Raji (cell line): ENCODE data around the gene NELL1.

Source experiments
- POLR2A ChIP-seq: IDR thresholded peaks from 2 replicates; pipeline ENCODE4 v1.6.1; 2011; ENCODE audit warnings: low read depth, low read length, control low read depth; ENCODE audit not compliant: insufficient read depth

Gene NELL1

DNA sequence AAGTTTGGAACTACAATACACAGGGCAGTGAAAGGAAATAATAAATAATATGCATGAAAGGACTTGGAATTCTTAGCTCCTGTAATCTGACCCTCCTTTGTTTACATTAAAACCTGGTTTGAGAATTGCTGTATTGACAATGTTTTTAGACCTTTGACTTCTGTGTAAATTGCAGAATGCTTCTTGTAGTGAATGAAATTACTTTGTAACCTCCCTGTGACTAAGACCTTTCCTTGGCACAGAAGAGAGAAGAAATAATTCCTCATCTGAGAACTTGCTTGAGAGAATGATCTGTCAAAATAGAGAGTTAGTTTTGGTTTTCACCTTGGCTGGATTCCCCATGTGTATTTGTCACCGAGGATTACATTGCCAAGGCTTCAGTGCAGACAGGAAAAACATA lies 883.5 kb downstream of the NELL1 start:
- TF ChIP-seq POLR2A = no peak

DNA sequence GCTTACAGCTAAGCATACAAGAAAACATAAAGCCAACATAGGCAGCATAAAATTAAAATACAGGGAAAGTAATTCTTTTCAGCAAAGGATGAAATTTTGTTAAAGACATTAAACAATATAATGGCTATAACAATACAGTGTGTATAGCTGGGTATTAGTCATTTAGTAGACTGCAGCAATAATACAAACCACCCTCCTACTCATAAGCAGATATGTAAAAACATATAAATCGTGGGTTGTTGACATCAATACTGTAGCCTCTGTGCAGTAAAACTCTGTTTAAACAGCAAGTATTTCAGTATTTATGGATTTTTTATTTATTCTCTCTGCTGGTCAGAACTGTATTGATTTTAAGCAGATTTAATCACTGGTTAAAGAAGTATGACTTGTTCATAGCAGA lies 884.4 kb downstream of the NELL1 start:
- no peak for TF ChIP-seq POLR2A

DNA sequence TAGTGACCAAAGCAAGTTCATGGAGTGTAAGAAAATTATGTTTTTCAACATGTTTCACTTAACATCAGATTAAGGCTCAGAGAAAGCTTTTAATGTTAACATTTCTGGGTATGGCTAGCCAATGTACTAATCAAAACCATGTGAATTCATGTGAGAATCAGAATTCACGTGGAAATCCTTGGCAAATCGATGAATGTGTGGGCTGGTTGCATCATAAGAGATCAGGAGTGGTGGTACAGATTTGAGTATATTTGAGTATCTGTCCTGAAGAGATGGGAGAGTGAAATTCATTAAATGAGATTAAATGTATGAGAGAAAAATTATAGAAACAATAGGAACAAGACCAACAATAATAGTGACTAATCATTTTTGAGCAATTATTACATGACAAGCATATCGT lies 884.9 kb downstream of the NELL1 start:
- TF ChIP-seq POLR2A = no peak

DNA sequence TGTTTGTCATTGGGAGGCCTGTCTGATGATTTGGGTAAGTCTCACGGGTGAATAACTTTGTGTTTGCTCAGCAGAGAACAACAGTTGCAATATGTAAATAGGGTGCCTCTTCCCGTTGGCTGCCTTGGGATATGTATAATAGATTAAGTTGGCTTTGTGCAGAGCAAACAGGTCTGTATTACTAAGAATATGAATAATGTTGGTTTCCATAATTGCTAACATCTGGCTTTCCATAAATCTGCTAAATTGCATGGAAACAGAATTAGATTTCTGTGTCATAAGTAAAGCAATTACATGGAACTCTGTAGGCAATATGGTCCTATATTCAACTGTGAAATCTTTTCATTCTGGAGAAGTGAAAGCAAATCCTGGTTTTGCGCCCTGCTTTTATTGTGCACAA lies 887.5 kb downstream of the NELL1 start:
- no peak for TF ChIP-seq POLR2A

DNA sequence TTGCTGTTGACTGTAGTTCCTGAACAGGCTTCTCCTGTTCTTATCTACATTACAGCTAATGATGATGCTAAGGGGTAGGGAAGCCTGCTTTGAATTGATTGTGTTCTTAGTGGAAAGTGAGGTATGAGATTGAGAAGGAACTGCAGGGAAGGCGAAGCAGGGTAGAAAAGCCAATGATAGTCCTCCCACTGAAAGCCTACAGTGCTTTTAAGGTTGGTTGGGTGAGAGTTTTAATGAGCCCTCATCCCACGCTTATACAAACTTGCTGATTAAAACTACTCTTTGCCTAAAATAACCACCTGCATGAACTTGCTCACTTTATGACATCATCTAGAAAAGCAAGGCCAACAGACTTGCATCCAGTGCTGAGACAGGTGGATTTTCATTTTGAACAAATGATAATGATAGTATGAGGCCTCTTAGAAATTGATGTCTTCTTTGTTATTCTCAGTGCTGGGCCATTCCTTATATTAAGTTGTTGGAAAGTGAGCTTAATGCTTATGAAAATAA lies 891.1 kb downstream of the NELL1 start:
- TF ChIP-seq POLR2A = no peak

DNA sequence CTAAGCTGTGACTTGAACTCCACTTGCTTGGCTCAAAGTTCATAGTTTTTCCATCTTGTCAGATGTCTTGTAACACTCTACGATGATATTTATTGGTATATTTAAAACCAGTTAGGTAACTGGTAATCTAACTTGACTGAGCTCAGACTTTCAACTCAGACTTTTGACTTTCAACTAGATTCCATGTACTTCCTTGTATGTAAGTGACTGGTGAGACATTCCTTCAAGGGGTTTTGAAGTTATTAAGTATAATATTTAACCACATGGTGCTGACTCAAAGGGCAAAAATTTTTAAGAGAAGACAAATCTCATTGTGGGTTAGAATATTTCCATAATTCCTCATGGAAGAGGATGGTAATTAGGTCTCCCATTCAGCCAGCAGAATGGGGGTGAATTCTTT lies 892.2 kb downstream of the NELL1 start:
- TF ChIP-seq POLR2A = no peak

DNA sequence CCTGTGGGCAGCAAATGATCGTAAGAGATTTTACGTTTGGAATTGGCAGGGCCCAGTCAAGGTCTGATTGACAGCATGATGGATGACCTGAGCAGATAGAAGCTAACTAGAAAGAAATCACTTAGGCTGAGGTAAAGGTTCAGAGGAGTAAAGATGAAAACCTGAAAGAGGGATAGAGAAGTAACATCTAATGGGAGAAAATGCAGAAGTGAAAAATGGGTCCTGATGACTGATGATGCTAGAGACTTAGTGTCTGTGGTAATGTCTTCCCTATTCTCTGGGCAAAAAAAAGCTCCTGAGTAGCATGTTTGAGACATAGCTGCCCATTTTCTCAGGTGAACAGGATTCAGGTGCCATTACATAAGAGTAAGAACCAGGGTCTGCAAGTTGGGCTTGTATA lies 894.7 kb downstream of the NELL1 start:
- TF ChIP-seq POLR2A = no peak

DNA sequence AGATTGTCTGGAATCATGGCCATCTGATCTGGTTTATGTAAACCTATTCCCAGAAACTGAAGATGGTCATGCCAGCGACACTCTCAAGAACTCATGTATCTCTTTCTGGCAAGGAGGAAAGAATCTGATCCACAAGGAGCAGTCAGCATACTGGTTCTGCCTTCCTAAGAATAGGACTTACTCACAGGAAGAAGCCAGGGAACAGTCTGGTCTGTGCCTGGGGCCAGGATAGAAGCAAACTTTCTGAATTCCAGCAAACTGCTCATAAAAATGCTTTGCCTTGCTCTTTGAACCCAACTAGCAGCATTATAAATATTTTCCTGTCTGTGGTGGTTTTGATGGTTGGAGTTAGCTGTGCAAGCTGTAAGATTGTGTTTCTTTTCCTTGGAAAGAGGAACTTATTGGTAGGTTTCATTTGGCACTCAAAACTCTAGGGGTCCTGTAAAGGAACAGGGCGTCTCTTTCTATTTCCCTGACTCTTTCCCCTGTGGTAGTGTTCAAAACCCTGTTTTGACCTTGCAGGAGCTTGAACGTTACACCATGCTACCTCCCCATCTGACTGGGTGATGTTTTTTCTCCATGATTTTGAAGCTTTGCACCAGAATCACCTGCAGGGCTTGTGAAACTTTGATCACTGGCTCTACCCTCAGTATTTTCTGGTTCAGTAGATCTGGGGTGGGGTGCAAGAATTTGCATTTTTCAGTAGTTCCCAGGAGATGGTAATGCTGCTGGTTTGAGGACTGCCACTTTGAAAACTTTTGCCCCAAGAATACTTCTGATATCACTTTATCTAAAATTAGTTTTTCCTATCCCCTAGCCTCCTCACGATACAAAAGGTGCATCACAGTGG lies 895.7 kb downstream of the NELL1 start:
- no peak for TF ChIP-seq POLR2A

DNA sequence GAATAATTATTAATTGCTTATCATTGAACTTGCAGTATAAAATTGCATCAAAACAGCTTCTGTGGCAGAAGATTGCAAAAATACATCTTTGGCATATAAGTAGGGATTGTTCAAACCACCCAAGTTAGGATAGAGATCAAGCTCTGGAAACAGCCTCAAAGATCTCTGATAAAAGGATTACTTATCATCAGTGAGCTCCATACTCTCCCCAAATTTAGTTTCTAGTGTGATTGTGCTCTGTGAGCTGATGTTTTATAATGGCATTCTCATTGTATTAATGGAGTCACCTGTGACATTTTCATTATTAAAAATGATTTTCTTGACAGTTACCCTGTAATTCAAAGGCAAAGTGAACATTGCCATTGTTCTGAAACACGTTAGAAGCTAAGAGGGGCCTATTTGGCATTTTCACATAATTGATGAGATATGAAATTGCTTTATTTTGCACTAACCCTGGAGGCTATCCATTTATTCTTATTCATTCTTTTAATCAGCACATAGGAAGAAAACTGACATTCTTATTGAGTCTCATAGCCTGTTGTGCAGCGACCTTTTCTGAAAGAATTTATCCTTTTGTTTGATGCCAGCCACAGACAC lies 897.2 kb downstream of the NELL1 start:
- no peak for TF ChIP-seq POLR2A

DNA sequence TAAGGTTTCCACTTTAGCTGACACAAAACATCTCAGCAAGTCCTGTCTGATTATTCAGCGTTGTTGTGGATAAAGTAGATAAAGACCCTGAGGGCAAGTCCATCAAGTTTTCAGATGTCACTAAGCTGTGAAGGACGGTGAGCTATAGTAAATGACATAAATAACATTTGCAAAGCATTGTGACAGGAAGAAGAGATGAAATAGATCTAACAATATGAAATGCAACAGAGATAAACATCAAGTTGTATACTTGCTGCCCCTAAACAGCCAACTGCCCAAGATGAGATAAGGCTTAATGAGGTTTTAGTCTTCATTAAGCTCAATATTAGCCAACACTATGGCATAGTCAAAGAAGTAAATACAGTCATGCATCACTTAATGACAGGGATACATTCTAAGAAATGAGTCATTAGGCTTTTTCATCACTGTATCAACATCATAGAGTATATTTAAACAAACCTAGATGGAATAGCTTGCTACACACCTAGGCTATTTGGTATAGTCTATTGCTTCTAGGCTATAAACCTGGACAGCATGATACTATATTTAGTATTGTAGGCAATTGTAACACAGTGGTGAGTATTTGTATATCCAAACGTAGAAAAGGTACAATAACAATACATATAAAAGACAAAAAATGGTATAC lies 898.4 kb downstream of the NELL1 start:
- TF ChIP-seq POLR2A = no peak

DNA sequence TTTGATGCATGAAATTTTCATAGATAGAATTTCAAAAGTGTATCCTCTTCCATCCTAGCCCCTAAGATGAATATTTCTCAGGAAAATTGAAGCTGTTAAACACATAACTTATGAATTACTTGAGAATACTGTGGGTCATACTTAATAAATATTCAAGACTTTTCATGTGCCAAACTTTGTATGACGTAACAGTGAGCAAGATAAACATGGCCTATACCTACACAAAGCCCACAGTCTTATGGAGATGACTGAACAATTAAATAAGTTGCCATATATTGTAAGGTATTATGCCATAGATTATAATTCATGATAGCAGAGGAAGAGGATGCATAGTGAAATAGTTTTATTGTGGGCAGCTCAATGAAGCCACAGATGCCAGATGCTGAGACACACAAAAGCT lies 902.8 kb downstream of the NELL1 start:
- TF ChIP-seq POLR2A = no peak

DNA sequence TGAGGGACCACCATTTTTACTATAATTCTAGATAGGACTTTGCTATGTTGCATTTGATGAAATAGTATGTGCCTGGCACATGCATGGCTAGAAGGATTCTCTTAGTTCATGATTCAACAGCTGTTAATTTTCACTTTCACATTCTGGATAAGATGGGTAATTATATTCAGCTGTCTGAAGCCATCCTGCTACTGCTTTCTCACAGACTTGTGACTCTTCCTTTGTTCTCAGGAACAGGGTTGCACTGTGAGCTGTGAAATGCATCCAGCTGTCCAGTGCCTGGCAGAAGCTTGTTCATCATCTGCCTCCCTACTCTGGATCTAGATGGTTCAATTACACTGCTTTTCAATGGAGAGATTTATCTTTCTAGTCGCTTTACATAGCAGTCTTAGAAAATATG lies 913.4 kb downstream of the NELL1 start:
- no peak for TF ChIP-seq POLR2A

DNA sequence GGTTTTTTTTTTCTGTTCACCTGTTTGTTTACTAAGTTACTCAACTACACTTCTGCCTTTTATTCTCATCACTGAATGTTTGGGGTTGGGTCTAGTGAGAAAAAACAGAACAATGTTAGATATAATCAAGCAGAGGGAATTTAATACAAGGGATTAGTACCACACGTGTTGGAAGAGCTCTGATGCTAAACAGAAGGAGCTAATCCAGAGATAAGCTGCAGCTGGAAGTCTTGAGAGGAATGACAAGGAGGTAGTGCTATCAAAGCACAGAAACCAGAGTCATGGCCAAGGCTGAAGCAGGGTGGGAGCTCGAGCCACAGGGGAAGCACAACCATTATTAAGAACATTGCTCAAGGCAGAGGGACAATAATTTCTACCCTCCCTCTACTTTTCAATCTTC lies 919.4 kb downstream of the NELL1 start:
- no peak for TF ChIP-seq POLR2A

DNA sequence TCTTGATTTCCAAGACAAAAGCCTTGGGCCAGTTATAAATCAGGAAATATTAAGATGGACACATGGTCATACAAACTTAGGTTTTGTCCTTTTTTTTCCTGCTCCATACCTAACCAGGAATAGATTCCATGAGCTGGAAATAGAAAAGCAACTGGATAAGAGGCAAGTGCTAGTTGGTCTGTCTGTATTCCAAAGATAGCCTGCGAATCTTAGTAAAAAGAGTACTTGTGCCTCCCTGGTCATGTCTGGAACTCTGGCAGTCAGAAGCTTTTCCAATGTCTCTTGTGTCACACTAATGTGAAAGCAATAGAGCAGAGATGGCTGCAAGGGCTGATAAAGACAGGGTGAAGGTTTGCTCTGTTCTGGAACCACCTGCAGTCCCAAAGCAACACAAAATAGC lies 933.3 kb downstream of the NELL1 start:
- no peak for TF ChIP-seq POLR2A

DNA sequence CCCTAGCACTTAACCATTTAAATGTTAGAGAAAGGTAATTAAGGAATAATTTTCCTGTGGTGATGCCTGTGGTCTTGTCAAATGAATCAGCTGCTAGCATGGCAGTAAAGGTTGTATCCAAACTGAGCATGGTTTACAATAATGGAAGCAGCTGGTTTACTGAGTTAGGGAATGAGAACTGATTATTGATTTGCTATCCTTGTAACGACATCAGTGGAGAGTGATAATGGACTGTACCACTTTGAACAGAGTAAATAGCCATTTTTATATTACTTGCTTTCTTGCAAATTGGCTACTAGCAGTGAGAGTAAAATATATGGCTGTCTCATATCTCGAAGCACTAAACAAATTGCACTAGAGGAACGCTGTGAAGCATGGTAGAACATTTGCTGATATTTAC lies 934.5 kb downstream of the NELL1 start:
- no peak for TF ChIP-seq POLR2A

DNA sequence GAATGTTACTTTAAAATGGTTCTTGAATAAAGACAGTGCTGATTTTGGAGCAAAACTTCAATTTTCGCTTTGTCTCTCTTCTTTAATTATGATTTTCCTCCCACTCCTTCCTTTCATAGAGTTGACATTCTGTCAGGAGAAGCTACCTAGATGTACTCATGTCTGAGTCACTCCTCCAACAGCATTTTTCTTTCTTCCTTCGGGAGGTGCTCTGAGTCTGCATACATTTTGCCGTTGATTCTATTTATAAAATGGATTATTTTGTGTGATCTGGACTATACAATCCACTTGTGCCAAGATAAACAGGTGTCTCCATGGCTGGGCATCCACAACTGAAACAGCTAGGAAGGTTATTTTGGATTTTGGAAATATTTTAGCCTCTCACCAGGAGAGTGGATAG lies 935.2 kb downstream of the NELL1 start:
- no peak for TF ChIP-seq POLR2A
